Measurements from ENCODE around the gene TP73.
A peak's percentile ranks its signal among the peaks of the same experiment; 100 is the strongest.
"Not testable (repeated sequence)": the region's sequence is repeated elsewhere in the genome, so short reads cannot be mapped to it uniquely, and the experiment has no call there.

TP73 gene

DNA sequence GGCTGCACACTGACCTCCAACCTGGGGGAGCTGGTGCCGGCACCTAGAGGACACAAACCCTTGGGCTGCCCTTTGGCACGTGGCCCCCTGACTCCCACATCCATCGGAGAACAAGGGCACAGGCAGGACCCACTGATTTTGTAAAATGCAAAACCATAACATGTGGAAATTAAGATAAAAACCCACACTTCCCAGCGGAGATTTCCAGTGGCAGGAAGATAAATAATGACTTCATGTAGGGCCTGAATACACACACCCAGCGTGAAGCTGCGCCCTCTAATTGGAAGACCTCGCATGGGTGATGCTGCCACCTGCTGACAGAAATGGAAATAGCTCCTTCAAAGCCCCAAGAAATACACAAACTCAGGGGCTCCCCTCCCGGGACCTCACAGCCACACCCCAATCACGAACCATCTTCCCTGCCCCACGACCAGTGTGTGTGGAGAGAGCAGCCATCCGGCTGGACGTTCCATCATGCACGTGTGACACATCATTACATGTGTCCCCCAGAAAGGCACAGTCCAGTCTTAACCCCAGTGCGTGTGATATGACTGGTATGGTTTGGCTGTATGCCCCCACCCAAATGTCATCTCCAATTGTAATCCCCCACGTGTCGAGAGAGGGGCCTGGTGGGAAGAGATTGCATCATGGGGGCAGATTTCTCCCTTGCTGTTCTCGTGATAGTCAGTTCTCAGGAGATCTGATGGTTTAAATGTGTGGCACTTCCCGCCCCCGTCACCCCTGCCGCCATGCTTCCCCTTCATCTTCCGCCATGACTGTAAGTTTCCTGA, 33.2 kb upstream of the TP73 start:
- peak; percentile 12 for DNase-seq

DNA sequence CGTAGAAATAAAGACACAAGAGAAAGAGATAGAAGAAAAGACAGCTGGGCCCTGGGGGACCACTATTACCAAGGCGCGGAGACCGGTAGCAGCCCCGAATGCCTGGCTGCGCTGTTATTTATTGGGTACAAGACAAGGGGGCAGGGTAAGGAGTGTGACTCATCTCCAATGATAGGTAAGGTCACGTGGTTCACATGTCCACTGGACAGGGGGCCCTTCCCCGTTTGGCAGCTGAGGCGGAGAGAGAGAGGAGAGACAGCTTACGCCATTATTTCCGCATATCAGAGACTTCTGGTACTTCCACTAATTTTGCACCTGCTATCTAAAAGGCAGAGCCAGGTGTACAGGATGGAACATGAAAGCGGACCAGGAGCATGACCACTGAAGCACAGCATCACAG, 31.6 kb upstream of the TP73 start:
- no peak for DNase-seq

DNA sequence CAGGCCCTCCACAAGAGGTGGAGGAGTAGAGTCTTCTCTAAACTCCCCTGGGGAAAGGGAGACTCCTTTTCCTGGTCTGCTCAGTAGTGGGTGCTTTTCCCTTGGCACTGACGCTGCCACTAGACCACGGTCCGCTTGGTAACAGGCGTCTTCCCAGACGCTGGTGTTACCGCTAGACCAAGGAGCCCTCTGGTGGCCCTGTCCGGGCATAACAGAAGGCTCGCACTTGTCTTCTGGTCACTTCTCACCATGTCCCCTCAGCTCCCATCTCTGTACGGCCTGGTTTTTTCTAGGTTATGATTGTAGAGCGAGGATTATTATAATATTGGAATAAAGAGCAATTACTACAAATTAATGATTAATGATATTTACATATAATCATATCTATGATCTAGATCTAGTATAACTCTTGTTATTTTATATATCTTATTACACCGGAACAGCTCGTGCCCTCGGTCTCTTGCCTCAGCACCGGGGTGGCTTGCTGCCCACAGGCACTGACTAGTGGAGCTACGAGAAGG, 31.1 kb upstream of the TP73 start:
- not testable (repeated sequence) for DNase-seq

DNA sequence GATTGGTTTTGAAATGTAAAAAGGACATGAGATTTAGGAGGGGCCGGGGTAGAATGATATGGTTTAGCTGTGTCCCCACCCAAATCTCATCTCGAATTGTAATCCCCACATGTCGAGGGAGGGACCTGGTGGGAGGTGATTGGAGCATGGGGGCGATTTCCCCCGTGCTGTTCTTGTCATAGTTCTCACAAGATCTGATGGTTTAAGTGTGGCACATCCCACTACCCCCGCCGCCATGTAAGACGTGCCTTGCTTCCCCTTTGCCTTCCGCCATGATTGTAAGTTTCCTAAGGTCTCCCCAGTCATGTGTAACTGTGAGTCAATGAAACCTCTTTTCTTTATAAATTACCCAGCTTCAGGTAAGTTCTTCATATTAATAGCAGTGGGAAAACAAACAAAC, 30.2 kb upstream of the TP73 start:
- not testable (repeated sequence) for DNase-seq

DNA sequence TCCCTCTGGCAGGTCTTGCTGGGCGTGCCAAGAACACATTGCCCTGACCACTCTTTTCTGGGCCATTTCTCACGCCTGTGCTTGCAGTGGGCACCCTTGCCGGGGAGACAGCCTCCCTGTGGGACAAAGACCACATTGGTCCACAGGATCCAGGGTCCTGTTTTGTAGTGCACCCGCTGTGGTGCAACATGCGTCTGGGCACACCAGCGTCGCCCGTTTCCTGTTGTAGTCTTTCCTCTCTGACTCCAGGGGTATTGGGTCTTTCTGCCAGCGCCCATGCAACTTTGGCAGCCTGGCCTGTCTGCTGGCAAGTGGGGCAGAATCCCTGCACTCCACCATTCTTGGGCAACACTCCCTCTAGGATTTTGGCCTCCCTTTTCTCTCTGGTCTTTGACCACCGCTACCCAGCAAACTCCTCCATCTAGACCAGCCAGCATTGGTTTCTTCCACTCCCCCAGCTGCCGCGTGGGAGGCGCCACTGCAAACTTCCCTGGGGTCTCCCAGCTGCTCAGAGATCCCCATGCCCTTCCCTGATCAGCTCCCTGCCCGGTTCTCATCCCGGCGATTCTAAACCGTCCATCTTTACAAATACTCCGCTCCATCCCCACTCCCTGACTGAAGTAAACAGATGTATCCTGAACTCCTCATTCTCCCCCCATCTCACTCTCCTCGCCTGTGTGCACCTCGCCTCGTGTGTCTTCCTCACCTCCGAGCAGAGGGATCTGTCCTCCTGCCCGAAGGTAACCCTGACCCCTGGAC, 28.7 kb upstream of the TP73 start:
- no peak for DNase-seq

DNA sequence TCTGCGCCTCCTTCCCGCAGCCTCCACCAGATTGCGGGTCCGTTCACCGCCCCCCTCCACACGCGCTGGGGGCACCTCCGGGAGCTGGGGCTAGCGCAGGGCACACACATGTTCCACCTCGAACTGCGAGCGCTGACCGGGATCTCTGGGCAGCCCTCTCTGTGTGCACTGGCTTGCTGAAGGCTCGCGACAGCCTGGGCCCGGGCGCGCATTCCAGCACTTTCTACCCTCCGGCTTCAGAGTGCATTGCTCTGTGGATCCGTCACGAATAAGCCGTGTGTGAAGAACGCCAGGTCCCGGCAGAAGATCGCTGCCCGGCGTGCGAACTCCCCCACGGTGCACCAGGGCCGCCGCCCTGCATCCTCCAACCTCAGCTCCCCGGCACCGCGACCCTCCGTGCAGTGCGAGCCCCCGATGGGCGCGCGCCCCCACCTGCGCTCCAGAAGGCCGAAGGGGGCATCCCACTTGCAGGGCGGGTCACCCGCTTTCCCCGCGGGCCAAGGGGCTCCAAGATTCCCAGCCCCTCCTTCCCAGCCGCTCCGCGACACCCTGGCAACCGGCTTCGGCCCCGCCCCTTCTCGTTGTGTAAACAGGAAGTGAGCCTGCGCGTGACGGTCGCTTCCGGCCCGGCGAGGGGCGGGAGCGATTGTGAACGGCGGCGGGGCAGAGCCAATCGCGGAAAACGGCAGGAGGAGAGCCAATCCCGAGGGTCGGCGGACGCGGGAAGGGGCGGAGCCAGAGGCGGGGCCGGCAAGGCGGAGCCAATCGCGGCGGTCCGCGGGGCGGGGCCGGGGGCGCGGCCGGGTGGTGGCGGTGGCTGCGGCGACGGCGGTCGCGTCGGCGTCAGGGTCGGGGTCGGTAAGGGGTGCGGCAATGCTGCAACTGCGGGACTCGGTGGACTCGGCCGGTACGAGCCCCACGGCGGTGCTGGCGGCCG, 27.8 kb upstream of the TP73 start, which contains the start of gene TPRG1L:
Gene TPRG1L (plus strand): TSS at position 816 of the 937 bp plus-strand sequence. CDS start 58 bp downstream, at position 874.
- peak; percentile 92 for DNase-seq

DNA sequence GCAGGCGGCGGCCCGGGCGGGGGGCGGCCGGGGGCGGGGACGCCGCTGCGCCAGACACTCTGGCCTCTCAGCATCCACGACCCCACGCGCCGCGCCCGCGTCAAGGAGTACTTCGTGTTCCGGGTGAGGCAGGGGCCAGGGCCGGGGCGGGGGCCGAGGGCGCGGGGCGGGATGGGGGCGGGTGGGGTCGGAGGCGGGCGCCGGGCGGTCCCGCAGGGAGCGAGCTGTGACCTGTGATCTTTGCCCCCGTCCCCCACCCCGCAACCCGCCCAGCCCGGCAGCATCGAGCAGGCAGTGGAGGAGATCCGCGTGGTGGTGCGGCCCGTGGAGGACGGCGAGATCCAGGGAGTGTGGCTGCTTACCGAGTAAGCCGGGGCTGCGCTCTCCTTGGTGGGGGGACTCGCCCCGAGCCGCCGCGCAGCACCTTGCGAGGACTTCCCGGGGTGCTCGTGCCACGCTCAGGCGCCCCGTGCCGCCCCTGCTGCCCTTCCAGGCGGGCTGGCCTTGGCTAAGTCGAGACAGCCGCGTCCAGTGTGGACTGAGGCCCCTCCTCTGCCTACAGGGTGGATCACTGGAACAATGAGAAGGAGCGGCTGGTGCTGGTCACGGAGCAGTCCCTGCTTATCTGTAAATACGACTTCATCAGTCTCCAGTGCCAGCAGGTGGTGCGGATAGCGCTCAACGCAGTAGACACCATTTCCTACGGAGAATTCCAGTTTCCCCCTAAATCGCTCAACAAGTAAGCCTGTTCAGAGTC, 27.0 kb upstream of the TP73 start:
- peak; percentile 17 for DNase-seq

DNA sequence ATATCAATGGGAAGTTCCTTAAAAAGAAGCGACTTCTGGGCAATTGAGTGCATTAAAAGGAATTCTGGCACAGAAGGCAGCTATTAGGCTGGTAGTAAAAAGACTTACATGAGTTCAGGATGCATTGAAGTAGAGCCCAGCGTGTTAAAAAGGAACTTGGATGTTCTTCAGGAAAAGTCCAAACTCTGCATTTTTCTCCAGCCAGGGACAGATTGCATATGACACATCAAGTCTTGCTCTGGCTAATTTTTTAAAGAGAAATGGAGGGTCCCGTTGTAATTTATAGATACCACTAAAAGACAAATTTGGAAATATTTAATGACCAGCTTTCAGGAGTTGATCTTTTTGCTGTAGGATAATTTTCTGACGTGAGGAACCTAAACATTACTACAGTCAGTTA, 26.3 kb upstream of the TP73 start:
- DNase-seq: no peak

DNA sequence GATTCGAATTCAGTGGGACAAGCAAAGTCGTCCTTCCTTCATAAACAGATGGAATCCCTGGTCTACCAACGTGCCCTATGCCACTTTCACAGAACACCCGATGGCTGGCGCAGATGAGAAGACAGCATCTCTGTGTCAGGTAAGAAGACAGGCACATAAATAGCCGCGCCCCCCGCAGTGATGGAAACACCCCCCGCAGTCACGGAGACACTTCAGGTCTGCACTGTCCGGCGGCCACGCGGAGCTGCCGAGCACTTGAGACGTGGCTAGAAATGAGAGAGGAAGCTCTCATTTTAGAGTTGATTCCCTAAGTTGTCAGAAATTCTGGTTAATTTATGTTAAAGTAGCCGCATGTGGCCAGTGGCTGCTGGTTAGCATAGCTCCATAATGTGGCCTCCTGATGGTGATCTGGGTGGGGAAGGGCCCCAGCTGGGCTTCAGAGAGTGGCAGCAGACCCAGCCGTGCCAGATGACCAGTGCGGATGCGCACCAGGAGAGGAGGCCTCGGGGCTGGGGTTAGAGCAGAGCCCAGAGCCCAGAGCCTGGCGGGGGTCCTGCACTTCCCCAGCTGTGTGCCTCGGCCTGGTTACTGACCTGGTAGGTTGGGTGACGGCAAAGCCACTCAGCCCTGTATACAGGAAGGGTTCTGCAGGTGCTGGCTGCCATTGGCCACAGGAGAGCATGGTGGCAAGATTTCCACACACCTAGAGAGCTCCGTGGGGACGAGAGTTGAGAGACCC, 24.6 kb upstream of the TP73 start:
- DNase-seq: no peak

DNA sequence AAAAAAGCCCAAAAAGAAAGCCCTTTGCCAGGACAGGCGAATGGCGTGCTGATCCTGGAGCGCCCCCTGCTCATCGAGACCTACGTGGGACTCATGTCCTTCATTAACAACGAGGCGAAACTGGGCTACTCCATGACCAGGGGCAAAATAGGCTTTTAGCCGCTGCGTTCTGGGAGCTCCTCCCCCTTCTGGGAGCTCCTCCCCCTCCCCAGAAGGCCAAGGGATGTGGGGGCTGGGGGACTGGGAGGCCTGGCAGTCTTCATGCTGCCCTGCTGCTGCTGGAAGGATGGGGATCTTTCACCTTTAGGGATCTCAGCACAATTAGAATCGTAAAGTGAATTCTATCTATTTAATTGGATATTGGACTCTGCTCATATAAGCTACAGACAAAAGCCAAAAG, 23.9 kb upstream of the TP73 start:
- no peak for DNase-seq

DNA sequence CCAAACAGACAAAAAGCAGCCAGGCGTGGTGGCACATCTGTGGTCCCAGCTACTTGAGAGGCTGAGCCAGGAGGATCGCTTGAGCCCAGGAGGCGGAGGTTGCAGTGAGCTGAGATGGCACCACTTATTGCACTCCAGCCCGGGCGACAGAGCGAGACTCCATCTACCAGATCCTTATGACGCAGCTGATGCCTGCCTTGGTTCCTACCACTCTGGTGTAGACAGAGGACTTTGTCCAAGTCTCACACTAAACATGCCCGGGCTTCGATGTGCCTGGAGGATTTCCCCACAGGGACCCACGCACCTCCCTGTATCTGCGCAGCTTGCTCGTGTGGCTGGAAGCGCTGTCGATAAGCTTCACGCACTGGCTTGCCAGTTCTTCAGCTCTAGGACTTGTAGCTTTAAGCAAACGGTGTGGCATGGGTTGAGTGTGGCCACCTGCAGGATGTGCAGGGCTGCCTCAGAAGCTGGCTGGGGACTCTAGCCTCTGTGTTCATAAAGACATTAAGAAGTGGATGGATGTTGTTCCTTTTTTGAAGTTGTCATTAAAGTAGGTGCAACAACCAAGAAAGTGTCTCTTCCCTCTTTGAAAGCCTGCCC, 22.7 kb upstream of the TP73 start:
- DNase-seq: no peak

DNA sequence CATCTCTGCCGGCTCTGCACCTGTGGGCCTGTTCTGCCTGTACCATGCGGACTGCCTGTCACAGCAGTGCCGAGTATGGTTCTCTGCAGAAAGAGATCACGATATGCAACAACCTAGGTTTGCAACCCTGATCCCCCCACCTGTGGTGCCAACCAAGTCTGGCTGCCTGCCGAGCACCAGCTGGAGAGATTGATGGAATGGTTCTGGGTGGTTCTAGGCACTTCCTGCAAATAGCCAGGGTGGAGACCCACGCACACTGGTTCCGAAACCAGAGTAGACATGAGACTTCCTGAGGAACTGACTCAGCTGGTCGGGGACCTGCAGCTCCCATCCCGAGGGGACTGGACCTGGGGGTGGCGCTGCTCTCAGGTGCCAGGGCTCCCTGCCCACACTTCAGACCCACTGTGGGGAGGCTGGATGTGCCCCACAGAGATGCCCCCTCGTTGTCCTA, 22.1 kb upstream of the TP73 start:
- no peak for DNase-seq

DNA sequence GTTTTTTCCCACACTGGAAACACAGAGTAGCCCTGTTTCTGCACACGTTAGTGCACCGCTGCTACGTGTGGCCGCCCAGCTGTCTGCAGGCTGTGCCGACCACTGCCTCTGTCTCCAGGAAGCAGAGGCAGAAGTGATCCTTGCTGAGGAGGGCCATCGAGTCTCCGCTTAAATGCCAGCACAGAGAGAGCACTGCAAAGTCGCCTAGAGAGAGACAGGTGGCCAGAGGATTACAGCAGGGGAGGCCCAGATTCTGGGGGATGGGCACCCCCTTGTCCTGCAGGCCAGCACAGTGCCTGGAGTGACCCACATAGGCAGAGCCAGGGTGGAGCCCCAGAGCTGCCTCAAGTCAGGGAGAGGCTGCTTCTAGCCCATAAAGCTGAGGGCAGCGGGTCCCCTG, 21.4 kb upstream of the TP73 start:
- no peak for DNase-seq

DNA sequence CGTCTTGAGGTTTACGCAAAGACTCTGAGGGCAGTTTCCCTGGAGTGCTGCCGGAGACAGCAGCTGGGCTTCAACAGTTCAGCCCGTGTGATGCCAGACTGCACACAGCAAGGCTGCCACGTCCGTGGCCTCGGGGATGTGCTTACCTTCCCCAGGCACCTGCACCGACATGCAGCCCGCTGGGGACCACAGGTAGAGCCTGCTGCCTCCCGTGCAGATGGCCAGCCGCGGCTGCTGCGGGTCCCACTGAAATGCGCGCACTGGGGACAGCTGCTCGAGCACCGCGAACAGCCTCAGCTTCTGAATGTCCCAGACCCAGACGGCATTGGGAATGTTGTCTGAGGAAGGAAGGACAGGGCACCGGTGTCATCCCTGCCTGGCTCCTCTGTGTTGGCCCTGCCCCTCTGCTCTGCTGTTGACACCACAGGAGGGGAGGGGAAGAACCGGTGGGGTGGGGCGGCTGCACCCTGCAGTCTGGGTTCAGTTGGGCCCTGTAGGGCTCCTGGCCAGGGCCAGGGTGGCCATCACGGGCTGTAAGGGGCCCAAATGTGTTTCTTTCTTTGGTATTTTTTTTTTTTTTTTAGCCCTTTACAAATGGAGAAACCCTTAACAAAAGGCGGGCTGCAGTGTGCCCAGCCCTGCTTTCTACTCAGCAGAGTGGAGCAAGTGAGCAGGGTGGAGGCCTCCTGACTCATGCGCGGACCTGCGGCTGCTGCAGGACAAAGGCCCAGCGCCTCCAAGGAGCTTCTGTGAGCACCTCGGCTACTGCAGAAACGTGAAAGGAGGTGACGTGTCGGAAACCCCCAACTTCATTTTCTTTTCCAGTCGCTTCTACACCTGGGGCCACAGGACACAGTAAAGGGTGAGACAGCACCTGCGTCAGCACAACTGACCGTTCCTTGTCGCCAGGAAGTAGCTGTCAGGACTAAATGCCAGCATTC, 20.7 kb upstream of the TP73 start:
- DNase-seq: no peak

DNA sequence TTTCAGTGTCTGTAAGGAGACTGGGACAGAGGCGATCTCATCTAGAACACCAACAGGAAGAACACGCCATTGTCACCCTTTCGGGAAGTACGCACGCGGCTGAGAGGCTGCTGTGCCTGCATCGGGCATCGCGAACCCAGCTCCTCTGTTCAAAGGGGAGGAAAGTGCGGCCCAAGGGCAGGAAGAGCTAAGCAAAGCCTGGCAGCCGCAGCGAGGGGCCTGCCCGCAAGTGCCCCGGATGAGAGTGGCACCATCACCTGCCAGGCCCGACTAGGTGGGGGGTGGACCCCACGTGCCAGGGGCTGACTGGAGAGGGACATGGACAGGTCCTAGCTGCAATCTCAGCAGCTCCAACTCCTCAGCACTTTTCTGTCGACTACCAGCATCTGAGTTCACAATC, 20.0 kb upstream of the TP73 start:
- DNase-seq: no peak

DNA sequence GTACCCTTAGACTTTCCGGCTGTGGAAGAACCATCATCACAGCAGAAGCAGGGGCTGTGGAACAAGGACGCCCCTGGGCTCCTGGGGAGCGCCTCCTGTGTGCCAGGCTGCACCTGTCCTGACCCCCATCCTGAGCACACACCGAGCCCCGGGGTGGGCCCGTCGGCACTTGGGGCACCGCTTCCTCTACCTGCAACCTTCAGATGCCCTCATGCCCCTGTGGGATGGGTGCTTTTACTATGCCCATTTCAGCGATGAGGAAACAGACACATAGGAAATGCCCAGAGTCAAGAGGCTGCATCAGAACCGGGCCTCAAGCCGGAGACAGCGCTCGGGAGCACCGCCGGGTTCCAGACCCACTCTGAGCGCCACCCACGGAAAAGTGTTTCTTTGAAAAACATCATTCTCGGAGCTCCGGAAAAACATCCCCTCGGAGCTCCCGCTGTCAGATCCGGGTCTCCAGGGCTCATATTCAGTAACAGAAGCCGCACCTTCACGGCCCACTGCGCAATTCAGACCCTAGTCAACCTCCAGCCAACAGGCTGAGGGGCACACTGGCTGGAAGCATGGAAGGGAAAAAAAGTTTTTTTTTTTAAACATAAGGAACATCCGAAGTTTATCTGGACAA, 19.5 kb upstream of the TP73 start:
- no peak for DNase-seq

DNA sequence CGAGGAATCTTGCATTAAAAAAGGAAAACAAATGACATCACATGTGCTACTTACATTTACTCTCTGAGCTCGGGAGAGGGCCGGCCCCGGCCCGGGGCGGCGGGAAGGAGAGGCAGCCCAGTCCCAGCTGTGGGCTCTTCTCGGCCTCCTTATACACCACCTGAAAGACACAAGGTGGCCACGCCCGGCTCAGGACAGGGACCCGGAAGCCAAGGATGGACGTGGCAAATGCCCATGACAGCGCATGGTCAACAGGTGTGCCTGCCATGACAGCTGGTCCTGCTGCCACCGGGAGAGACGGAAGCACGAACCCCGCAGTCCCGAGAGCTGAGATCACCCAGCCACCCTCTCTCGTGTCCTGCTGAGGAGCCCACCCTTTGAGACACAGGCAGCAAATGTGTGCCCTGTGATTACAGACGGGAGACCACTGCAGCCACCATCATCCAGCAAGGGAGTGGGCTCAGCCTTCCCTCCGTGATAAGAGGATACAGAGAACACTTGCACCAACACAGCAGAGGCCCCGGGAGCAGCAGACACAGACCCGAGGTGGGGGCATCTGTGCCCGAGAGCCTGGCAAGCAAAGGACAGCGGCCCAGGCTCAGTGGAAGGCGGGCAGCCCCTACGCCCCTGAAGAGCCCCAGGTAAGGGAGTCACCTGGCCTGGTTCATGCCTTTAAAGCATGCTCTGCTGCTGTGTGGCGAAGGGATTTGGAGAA, 18.8 kb upstream of the TP73 start:
- DNase-seq: no peak

DNA sequence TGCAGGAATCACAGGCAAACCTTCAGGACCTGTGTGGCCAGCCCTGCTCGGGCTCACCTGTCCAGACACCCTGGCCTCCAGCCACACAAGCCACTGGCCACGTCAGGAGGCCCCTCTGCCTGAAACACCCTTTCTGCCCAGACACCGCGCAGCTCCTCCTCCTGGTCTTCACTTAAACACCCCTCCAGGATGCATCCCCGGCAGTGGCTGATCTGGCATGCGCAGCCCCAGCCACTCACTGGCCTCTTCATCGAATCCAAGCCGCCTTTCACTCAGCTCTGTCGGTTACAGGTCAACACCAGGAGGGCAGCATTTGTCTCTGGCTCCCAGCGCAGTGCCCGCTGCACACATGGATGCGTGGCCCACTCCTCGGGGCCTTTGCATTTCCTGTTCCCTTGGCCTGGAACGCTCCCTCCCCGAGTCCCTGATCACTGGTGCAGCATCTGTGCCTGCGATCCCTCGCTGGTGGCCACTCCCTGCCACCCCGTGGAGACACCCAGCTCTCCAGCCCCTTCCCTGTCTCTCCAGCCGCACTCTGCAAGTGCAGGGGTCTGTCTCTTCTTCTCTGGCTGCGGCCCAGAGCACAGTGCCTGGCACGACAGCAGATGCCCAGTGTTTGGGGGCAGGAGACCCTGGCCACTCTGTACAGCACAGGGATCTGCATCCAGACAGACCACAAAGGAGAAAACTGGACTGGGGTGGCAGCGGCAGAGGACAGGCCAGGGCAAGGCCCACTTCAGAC, 18.1 kb upstream of the TP73 start:
- DNase-seq: no peak

Measured in NCI-H526 treated with DMSO at 0.1 percent for 48 hours (cell line).